22Rv1 (cell line): ENCODE data around the gene ACD.

Source experiments
- H3K27ac ChIP-seq: fragments of 450-650 bp; 2 replicates; pipeline ENCODE4 v1.5.1; 2017
- CTCF ChIP-seq: fragments of 450-650 bp; IDR thresholded peaks from 2 replicates; pipeline ENCODE4 v1.5.1; 2017; ENCODE audit warnings: mild to moderate bottlenecking
- ZFX ChIP-seq: fragments of 450-650 bp; IDR thresholded peaks from 2 replicates; pipeline ENCODE4 v1.6.1; 2017; ENCODE audit warnings: antibody characterized with exemption, borderline replicate concordance

The ACD gene

DNA sequence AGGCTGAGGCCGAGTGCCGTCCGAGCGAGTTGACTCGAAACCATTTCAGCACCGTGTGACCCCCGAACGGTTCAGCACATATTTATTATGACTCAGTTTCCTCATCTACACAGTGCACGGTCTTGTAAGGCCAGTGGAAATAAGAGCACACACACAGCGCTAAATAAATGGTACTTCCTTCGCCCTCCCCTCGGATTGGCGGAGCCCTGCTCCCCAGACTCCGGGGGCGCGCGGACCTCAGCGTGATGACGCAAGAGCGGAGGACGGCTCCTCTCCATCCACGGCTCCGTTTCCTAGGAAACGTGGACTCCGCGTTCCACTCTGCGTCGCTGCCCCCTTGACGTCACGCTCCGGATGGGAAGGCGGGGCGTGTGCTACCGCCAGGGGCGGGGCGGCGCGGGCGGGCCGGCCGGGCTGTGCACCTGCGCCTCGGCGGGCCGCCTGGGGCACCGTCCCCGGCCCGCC, 536 bp upstream of the ACD start, which contains the start of gene PARD6A:
Gene PARD6A, plus strand, starts transcription at position 397 of the 465 bp plus-strand sequence. CDS start 79 bp downstream, outside the sequence.
- peak within 1 kb of the TSS; percentile 93 for H3K27ac ChIP-seq
- no peak for TF ChIP-seq CTCF
- no peak for TF ChIP-seq ZFX

DNA sequence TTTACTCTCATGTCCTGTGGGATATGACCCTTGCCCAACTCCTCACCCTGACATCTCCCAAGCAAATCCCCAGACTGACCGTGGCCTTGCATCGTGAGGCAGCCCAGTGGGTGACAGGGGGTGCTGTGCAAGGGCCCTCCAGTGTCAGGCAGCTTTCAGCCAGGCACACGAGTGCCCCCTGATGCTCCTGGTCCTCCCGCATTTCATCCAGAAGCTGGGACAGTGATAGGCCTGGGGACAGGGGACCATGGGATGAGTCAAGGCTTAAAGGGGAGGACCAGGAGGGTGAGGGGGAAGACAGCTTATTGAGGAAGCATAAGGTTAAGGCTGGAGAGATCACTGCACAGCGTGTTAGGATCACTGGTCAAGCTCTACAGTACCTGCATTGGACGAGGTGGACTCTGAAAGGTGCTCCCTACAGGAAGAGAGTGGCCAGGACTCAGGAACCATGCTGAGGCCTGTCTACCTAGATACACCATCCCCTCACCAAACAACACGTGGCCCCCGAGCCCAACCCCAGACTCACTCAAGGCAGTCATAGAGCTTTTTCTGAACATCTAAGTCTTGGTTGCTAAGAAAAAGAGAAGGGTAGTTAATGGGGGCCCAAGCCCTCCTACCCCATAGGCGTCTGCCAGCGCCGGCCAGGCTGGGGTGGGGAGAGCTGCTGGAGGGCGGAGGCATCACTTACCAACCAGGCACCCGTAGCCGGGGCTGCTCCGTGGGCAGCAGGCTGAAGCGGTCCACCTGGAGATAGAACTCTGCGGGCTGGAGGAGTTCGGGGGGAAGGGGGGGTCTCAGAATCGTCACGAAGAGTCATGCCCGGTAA, 998 bp downstream of the ACD start:
- H3K27ac ChIP-seq, result peak overlapping the region; percentile 93

DNA sequence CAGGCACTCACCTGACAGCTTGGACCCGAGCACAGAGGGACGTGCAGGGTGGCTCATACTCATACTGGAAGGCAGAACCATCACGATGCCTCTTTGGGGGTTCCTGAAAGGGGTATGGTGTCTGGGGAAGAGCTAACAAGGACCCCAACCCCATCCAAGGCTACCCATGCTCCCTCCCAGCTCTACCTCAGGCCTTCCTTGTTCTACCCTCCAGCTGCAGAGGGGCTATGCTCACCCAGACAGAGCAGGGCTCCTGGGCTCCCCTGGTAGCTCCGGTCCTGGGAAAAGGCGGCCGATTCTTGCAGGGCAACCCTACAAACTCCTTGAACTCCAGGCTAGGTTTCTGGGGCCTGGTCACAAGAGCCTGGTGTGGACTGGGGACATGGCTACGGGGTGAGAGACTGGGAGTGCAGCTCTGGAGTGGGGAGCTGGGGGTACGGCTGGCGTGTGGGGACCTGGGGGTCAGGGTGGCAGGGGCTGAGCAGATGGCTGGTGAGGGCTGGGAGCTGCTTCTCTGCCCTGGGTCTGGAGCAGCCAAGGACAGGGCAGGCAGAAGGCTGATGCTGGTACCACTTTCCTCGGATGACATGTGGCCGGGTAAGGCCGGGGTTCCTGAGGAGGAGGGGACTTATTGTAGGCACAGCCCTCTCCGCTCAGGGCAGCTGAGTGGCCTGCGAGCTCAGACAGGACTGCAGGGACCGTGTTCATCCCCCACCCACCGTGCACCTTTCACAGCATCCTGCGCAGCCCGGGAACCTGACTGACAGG, 2.1 kb downstream of the ACD start:
- TF ChIP-seq ZFX (no peak), CTCF (no peak)

More for the DNA sequence above, 998 bp downstream of the ACD start:
- no peak for TF ChIP-seq CTCF
- no peak for TF ChIP-seq ZFX

DNA sequence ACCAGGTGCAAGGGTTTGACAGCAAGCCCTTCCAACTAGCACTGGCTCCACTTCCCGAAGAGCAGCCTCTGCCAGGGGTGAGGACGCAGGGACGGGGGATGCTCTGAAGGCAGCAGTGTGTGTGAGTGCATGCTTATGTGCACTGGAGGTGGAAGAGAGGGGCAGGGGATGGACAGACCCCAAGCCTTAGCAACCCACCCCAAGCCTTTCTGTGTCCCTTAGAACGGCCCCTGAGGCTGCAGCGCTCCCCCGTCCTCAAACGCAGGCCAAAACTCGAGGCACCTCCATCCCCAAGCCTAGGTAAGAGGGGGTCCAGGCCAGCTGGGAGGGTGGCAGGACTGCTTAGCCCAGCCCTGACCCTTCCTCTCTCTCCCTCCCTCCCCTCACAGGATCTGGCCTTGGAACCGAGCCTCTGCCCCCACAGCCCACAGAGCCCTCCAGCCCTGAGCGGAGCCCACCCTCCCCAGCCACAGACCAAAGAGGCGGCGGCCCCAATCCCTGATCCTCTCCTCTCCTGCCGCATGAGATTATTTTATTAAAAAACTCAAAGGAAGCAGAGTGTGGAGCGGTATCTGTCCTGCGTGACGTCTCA, 2.9 kb downstream of the ACD start:
- H3K27ac ChIP-seq, result no peak overlapping the region
- TF ChIP-seq CTCF (no peak), ZFX (no peak)

More for the DNA sequence above, 2.1 kb downstream of the ACD start:
- 0 out of 2 replicates have a peak overlapping the region, but pooled peaks have one; percentile 93 for H3K27ac ChIP-seq

DNA sequence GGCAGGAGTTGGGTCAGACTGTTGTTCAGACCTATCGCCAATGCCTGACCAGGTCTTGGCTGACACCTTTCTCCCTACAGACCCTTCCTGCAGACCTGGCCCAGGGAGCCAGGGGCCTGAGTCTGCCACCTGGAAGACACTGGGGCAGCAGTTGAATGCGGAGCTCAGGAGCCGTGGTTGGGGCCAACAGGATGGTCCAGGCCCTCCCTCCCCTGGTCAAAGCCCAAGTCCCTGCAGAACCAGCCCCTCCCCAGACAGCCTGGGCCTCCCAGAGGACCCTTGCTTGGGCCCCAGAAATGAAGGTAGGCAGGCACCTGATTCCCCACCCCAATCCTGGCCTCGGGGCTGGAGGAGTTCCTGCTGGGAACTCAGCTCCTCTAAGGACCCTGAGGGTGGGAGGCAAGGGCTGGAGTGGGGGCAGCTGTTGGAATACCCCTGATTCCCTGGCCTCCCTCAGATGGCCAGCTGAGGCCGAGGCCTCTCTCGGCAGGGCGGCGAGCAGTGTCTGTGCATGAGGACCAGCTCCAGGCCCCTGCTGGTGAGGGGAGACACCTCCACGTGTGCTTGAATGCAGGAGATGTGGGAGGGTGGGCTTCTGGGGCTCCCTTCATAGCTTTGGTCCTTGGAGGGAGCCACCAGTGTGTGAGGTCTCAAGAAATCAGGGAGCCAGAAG, 3.6 kb downstream of the ACD start:
- H3K27ac ChIP-seq, result peak overlapping the region; percentile 25; the same call in 1 of the 2 replicates
- TF ChIP-seq ZFX (no peak), CTCF (no peak)

DNA sequence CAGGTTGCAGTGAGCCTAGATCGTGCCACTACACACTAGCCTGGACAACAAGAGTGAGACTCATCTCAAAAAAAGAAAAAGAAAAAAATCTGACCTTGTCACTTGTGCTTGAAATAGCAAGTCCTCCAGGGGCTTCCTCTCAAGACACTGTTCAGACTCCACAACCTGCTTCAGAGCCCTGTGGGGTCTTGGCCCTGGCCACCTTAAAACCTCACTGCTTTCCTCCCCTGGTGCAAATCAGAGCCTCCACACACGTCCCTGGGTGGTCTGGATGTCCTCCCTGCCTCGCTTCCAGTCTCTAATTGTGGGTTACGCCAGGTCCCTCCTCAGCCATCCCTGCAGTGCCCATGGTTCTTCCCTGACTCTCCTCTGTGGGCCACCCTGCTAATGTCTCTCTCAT, 4.7 kb downstream of the ACD start:
- H3K27ac ChIP-seq, result peak overlapping the region; percentile 25; the same call in 1 of the 2 replicates
- no peak for TF ChIP-seq CTCF
- no peak for TF ChIP-seq ZFX
